Coronary artery (tissue), 2 donors: ENCODE data around the gene ANO3.

ENCODE experiments used
- DNase-seq: peaks from one replicate; pipeline ENCODE4 v3.0.0-alpha.2; 2017; ENCODE audit warnings: low spot score
- H3K27ac ChIP-seq, 2 donors: fragments of 200-600 bp; sonication (generic); one replicate each; pipeline ENCODE4 v1.5.1; 2016 to 2019
- H3K4me3 ChIP-seq: fragments of 200-600 bp; sonication (generic); 2 replicates; pipeline ENCODE4 v1.5.1; 2016; ENCODE audit warnings: mild to moderate bottlenecking, moderate library complexity
- TF ChIP-seq, protein P1 (sequence below): fragments of 200-600 bp; sonication (generic); IDR thresholded peaks from one replicate; pipeline ENCODE4 v1.5.1; 2019; ENCODE audit warnings: antibody characterized with exemption

ANO3 gene

DNA sequence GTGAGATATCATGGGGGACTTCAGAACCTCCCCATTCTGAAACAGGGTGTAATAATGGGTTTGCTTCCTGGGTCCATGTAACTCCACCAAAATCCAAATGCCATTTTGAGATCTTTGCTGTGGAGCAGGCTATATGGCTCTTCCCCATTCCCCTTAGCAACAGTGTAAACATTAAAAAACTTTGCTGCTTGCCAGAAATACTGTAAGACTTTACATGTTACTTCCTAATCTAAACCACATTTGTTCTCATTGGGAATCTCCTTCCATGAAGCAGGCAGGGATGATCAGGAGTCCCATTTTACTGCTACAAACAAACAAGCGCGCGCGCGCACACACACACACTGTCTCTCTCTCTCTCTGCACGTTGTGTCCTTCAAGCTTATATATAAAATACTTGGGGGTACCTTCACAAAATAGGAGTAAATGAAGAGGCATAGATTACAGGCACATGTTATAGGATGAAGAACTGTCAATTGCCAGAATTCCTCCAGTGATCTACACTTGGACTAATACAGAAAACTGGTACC is 86.5 kb downstream of the ANO3 start:
- H3K4me3 ChIP-seq = no peak overlapping the region
- H3K27ac ChIP-seq = no peak overlapping the region
- TF ChIP-seq, protein P1, sequence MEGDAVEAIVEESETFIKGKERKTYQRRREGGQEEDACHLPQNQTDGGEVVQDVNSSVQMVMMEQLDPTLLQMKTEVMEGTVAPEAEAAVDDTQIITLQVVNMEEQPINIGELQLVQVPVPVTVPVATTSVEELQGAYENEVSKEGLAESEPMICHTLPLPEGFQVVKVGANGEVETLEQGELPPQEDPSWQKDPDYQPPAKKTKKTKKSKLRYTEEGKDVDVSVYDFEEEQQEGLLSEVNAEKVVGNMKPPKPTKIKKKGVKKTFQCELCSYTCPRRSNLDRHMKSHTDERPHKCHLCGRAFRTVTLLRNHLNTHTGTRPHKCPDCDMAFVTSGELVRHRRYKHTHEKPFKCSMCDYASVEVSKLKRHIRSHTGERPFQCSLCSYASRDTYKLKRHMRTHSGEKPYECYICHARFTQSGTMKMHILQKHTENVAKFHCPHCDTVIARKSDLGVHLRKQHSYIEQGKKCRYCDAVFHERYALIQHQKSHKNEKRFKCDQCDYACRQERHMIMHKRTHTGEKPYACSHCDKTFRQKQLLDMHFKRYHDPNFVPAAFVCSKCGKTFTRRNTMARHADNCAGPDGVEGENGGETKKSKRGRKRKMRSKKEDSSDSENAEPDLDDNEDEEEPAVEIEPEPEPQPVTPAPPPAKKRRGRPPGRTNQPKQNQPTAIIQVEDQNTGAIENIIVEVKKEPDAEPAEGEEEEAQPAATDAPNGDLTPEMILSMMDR = no peak
- DNase-seq = no peak

- Histone ChIP-seq H3K27ac (no peak overlapping the region), H3K4me3 (no peak overlapping the region)
- DNase-seq = no peak
- TF ChIP-seq, protein P1 = no peak
Measured at GRCh38 chr11:26420331-26420730, 88.4 kb downstream of the ANO3 start.

GRCh38 chr11:26424255-26424654 is 92.3 kb downstream of the ANO3 start:
- TF ChIP-seq, protein P1 = no peak
- H3K4me3 ChIP-seq = no peak overlapping the region
- H3K27ac ChIP-seq = no peak overlapping the region
- DNase-seq = no peak

DNA sequence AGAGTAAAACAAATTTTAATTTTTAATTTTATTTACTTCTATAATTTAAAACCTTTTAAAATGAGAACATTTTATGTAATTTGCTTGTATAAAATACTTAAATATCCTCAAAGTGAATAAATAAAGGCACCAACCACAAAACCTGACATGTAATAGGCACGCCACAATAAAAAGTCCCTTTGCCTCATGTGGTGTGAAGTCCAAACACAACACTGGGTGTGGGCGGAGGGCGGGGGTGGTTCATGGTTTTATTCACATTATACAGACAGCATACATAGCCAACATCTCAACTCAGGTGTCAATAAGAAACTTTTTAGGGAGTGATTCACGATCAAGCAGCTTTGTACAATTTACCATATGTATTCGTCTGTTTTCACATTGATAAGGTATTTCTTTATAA is 107.9 kb downstream of the ANO3 start:
- DNase-seq = no peak
- no peak overlapping the region for H3K27ac ChIP-seq
- TF ChIP-seq, protein P1 = no peak
- no peak overlapping the region for H3K4me3 ChIP-seq

DNA sequence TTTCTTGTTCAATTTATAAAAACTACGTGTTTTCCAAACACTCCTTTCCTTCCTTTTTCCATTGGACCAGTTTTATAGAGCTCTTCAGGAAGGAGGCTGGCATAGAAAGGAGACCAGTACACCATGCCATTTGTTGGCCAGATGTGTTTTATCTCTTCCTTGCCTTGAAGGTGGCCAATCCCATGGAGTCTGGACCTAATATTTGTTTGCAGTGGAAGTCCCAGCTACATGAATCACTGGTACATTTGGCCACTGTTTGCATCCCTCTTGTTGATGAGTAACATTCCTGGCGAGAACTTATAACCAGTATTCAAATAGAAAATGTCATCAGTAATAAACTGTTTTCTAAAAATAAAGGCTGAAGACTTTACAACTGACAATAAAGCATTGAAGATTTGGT is 110.2 kb downstream of the ANO3 start:
- no peak for DNase-seq
- TF ChIP-seq, protein P1 = no peak
- H3K27ac ChIP-seq = no peak overlapping the region
- no peak overlapping the region for H3K4me3 ChIP-seq

- TF ChIP-seq, protein P1 = no peak
- Histone ChIP-seq H3K4me3 (no peak overlapping the region), H3K27ac (no peak overlapping the region)
- no peak for DNase-seq
Measured at GRCh38 chr11:26443617-26444016, 111.7 kb downstream of the ANO3 start.

DNA sequence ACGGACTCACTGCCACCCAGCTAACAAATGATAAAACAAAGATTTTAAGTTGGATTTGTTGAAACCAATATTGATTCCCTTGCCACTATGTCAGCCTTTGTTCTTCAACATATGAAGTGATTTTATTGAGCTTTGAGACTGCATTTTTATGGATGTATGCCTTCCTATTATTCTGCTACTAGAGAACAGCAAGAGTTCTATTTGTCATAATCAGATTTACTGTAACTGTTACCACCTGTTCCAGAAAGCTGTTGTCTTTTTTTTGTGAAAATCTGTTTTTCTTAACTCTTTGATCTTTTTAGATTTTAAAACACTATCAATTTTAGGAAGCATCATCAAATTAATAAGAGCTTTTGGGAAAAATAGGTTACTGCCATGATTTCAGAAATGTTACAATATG is 125.7 kb downstream of the ANO3 start:
- TF ChIP-seq, protein P1 = no peak
- Histone ChIP-seq H3K27ac (no peak overlapping the region), H3K4me3 (no peak overlapping the region)
- no peak for DNase-seq
